ENCODE measurements around the gene SUN5. TPM values are rescaled to one million over a fixed set of nuclear protein-coding genes. Genes with fewer than 3 reads are reported as not detected.
"Not testable (repeated sequence)": the region's sequence is repeated elsewhere in the genome, so short reads cannot be mapped to it uniquely, and the experiment has no call there.

Gene SUN5, protein sequence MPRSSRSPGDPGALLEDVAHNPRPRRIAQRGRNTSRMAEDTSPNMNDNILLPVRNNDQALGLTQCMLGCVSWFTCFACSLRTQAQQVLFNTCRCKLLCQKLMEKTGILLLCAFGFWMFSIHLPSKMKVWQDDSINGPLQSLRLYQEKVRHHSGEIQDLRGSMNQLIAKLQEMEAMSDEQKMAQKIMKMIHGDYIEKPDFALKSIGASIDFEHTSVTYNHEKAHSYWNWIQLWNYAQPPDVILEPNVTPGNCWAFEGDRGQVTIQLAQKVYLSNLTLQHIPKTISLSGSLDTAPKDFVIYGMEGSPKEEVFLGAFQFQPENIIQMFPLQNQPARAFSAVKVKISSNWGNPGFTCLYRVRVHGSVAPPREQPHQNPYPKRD
- total RNA-seq (2014; rRNA removed; shearing (Covaris generic)) = not detected in 2 replicates

DNA sequence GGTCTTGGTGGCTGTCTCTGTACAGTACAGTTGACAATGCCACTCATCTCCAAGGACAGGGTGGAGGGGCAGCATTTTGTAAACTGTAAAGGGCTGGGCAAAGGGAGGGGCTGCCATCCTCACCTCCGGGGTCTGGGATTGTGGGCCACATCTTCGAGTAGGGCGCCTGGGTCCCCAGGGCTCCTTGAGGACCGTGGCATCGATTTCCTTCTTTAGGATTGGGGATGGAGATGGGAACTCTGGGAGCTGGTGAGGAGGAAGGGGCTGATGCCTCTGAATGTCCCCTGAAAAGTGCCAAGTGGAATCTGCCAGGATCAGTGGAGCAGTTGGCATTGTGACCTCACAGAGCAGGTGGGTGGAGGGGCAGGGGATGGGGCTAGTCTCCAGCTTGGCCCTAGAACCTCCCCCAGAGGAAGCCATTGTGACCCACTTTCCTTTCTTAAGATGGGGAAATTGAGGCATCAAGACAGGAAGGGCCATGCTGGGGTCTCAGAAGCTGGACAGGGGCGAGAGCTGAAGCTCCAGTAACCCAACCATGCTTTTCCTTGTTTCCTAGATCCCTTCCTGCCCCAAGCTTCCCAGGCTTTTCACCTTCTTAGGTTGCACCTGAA is at the start of gene SUN5:
SUN5 (minus strand) TSS at position 293 of the 611 bp plus-strand sequence; CDS start at position 200, 93 bp downstream.
- DNase-seq (ENCODE audit: low read depth) = no peak

DNA sequence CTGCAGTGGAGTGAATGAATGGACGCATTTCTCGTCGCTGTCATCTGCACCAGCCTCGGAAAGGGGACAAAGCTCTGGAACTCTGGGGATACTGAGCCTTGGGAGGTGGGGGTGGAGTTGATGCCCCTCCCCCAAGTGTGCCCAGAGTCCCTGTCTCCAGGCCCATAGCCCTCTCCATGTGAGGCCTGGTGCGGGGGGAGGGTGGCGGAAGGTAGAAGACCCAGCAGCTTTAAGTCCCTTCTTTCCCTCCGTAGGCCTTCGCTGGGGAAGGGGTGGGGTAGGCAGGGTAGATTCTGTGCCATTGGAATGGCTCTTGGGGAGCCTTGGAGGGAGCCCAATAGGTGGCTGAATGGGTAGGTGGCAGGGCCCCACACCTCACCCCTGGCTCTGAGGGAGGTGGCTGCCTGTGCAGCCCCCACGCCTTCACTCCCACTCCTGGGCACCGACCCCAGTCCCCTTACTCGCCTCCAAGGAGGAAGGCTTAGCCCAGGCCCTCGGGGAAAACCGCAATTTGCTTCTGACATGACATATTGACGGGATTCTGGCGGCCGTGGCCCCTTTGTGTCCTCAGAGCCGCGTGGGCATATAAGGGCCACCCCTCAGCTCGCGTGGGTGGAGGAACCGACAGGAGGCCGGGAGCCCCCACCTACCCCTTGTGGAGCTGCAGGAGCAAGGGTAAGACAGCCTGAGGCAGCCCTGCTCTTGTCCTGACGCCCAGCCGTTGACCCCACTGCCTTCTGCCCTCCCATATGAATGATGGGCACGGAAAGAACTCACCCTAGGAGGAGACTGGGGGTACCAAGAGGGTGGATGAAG is 49.3 kb upstream of the SUN5 start, which contains the start of gene BPIFB3:
BPIFB3 (plus strand) TSS at position 613 of the 816 bp plus-strand sequence. CDS start 1,533 bp downstream, outside the sequence.
- DNase-seq (ENCODE audit: low read depth) = no peak

DNA sequence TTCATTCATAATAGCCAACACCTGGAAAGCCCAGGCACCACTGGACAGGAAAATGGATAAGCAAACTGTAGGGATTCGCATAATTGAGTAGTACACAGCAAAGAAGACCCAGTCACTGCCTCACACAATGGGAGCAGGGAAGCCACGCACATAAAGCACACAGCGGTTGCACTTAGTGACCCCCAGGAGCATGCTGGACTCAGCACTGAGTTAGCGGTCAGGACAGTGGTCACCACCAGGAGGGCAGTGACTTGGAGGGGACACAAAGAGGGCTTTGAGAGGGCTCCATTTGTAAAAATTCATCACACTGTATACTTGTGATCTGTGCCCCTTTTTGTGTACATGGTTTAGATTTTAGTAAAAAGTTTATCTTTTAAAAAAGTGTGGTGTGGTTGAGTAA is 47.1 kb upstream of the SUN5 start:
- no peak for DNase-seq (ENCODE audit: low read depth)

DNA sequence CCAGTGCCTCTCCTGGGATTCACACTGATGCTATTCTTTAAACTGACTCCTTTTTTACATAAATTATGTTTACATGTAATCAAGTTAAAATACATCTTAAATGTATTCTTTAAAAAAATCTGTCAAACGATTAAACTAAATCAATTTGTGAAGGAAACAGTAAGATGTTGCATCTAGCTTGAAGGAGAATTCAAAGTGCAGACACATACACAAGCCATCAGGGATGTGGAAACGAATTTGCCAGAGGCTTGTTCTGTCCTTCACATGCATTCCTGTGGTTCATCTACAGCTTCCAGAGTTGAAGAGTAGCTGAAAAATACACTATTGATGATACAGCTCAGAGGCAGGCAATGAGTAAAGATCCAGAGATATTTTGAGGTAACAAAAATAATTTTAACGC is 42.2 kb upstream of the SUN5 start:
- peak; percentile 12 for DNase-seq (ENCODE audit: low read depth)

DNA sequence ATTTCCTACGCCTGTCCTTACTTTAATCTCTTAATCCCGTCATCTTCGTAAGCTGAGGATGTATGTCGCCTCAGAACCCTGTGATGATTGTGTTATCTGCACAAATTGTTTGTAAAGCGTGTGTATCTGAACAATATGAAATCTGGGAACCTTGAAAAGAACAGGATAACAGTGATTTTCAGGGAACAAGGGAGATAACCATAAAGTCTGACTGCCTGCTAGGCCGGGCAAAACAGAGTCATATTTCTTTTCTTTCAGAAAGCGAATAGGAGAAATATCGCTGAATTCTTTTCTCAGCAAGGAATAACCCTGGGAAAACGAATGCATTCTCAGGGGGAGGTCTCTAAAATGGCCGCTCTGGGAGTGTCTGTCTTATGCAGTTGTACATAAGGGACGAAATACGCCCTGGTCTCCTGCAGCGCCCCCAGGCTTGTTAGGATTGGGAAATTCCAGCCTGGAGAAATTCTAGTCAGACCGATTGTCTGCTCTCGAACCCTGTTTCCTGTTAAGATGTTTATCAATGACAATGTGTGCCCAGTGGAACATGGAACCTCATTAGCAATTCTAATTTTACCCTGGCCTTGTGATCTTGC is 41.0 kb upstream of the SUN5 start:
- DNase-seq (ENCODE audit: low read depth) = not testable (repeated sequence)

DNA sequence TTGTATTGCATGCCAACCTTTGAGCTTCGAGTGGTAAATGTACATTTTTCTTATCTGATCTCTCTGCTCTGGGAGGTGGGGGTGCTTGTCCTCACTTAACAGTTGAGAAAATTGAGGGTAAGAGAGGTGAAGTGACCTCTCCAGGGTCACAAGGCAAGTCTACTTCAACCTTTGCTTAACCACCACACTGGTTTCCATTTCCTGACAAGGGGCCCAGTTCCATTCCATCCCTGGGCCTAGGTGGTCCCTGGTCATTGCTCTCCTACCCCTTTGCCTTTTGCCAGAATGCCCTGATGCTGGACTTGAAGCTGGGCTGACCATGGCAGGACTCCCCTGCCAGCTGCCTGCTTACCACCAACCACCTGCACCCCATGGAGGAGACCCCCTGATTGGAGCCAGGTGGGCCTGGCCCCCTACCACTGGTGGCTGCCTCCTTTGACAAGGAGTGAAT is 39.5 kb upstream of the SUN5 start:
- DNase-seq (ENCODE audit: low read depth) = no peak

DNA sequence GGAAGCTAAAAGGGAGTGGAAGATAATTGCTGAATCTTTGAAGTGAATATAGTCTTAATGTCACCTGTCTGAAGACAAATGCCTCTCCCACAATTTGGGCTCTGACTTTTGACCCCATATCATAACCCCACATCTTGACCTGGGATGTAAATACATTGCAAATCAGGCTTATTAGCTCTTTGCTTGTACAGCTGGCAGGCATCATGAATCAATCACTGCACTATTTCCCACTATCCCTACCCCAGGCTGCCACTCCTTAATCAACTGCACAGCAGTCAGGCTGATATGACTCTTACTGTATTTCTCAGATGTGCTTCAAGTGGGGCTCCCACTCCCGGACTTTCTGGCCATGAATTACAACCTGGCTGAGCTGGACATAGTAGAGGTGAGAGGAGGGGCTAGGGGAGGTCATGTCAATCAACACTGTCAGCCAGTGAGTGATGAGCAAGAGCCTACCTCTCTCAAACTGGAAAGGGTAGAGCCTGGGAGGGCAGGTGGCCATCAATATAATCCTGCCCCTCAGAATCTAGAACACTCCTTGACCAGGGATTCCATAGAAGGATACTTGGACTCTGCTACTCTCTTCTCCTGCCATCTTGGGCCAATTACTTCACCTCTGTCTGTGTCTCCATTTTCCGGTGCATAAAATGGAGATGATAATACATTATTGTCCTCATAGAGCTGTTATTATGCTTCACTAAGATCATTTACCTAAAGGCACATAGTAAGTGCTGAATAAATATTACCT is 38.9 kb upstream of the SUN5 start:
- no peak for DNase-seq (ENCODE audit: low read depth)

DNA sequence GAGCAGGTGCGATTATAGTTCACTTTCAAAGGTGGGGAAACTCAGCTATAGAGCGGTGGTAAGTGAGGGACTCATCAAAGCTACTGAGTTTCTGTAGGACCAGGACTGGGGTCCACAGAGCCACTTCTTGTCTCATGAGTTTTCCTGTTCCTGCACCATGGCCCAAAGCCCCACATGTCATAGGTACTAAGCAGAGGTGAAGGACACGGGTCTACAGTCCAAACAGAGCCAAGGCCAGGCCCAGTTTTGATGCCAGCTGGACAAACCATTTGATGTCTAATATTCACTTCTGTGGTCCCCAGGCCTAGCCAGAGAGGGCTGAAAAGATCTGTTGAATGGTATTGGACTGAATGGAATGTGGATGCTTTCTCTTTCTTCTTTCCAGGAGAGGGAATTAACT is 38.2 kb upstream of the SUN5 start:
- no peak for DNase-seq (ENCODE audit: low read depth)

DNA sequence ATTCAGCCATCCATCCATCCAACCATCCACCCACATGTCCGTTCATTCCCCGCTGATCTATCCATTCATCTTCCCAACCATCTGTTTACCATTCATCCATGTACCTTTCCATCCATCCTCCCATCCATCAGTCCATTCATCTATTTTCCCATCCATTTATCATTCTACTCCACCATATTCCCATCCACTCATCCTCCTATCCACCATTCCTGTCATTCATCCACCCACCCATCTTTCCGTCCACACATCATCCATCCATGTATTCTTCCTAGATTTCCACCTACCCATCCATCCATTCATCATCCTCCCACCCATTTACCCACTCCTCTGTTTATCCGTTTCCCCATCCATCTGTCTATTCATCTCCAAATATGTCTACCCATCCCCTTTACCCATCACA is 34.0 kb upstream of the SUN5 start:
- DNase-seq (ENCODE audit: low read depth) = no peak

DNA sequence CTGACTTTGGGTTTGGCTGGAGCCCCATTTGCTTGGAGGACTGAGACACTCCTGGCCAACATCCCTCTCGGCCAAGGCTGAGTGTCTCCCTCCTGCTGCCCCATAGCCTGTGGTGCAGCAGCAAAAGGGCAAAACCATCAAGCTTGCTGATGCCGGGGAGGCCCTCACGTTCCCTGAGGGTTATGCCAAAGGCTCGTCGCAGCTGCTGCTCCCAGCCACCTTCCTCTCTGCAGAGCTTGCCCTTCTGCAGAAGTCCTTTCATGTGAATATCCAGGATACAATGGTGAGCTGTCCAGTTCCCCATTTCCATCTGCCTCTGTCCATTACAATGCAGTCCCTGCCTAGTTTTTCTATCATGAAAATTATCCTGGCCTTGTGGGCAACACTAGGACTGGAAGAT is 33.2 kb upstream of the SUN5 start:
- DNase-seq (ENCODE audit: low read depth) = no peak

DNA sequence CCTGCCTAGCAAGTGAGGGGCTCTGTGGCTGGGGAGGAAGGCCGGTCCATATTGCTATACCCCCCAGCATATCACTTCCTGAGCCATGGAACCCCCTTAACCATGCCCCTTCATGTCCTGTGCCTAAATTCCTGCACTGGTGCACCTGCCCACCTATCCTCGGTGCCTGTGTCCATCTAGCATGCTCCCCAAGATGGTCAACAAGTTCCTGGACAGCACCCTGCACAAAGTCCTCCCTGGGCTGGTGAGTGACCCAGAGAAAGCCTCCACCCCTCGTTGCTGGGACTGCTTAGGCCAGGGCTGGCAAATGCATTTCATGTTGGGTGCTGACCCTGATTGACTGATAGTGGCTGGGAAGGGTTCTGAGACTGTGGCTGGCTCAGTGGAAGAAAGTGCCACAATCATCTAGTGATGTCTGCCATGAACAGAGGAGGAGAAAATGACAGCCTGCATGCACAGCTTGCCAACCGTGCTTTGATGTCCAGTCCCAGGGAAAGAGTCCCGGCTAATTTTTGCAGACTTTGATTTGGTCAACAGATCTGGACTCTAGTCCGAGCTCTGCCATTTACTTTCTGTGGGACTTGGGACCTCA is 30.8 kb upstream of the SUN5 start:
- no peak for DNase-seq (ENCODE audit: low read depth)

DNA sequence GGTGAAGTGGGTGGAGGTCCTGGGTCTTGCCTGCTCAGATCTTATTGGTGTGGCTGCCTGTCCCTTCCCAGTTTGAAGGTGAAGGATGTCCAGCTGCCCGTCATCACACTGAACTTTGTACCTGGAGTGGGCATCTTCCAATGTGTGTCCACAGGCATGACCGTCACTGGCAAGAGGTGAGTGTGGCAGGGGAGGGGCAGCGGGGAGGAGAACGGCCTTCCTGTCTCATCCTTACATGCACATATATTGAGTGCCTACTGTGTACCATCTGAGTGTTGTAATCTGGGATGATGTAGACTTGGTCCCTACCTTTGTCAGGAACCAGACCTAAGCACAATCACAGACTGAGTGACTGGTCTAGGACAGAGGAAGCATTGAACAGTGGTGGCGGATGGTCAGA is 29.9 kb upstream of the SUN5 start:
- no peak for DNase-seq (ENCODE audit: low read depth)

DNA sequence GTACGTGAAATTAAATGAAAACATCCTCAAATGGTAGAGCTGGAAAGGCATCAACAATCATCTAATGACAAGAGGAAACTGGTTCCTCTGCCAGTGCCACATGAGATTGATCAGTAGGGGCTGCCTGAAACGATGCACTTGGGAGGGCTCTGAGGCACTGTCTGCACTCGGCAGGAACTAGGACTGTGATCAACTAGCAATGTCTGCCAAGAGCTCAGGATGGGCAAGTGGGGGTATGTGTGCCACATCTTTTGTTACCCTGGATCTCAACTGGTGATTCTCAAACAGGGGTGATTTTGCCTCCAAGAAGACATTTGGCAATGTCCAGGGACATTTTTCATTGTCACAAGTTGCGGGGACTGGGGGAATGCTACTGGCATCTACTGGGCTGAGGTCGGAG is 29.1 kb upstream of the SUN5 start:
- no peak for DNase-seq (ENCODE audit: low read depth)

DNA sequence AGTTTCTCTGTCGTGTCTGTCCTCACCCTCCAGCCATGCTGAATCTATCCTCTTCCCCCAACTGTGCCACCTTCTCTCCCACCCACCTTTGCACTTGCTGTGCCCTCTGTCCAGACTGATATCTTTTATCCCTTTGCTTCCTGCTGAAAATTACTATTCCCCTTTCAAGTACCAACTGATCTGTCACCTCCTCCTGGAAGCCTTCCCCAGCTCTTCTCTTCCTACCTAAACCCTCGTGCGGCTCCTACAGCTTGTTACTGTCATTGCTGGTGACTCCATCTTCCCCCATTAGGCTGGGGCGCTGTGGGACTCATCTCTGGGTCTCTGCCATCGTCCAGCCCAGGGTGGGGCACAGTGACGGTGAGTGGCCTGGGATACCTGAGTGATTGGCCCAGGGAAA is 28.3 kb upstream of the SUN5 start:
- DNase-seq (ENCODE audit: low read depth) = no peak

DNA sequence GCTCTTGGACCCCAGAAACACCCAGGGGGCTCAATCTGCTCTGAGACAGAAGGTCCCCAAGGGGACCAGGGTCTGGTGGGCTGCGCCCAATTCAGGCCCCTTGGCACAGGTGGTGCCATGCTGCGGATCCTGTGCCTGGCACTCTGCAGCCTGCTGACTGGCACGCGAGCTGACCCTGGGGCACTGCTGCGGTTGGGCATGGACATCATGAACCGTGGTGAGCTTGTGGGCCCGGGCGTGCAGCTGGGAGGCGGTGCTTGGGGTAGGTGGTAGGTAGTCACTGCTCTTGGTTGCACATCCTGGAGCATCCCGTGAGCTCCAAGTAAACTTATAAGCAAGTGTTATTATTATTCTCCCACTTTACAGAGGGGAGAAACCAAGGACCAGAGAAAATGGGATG is 27.3 kb upstream of the SUN5 start, which contains the start of gene BPIFB6:
BPIFB6 (plus strand) TSS at position 118 of the 400 bp plus-strand sequence; CDS start at position 118, 0 bp downstream.
- DNase-seq (ENCODE audit: low read depth) = peak; percentile 34

DNA sequence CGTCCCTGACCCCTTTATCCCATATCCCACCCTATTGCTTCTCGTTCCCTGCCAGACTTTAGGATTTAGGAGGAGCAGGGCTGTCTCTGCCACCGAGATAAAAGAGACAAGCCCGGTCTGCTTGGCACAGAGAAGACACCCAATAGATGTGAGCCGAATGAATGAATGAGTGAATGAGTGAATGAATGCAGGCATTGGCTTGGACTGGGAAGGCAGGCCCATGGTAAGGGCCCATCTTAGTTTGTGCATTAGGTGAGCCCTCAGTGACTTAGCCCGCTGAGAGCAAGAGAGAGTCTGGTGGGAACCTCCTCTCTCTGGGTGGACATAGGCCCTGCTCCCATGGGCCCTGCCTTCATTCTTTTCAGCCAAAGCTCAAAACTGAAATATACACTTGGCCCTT is 26.3 kb upstream of the SUN5 start:
- no peak for DNase-seq (ENCODE audit: low read depth)

DNA sequence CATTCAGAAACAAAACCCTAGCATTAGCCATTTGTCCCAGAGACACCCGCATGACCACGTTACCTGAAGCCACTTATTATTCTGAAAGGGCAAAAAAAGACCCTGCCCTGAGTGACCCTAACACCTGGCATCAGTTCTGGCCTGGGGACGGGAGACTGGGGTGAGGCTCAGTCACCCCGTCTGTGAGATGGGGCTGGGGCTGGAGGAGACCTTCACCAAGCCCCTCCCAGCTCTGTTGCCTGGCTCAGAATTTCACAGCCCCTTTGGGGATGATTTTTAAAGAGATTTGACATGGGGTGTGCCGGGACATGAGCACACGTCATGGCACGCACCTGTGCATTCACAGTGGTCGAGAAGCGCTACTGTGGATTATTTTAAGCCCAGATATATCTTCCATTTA is 25.8 kb upstream of the SUN5 start:
- no peak for DNase-seq (ENCODE audit: low read depth)

DNA sequence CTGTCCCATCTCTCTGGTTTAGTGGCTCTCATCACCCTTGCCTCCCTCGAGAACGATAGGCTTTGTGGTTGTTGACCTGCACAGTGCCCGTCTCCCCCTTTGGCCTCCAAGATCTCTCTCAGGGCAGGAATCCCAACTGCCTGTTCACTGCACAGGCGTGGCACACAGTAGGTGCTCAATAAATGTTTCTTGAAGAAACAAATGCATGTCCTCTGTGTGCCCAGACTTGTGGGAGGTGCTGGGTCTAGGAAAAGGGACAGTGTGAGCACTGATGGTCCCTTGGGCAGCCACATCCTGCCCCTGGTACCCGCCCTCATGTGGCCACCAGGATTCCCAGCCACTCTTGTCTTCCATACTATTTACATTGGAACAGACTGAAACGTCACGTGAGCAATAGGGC is 24.6 kb upstream of the SUN5 start:
- DNase-seq (ENCODE audit: low read depth) = no peak

DNA sequence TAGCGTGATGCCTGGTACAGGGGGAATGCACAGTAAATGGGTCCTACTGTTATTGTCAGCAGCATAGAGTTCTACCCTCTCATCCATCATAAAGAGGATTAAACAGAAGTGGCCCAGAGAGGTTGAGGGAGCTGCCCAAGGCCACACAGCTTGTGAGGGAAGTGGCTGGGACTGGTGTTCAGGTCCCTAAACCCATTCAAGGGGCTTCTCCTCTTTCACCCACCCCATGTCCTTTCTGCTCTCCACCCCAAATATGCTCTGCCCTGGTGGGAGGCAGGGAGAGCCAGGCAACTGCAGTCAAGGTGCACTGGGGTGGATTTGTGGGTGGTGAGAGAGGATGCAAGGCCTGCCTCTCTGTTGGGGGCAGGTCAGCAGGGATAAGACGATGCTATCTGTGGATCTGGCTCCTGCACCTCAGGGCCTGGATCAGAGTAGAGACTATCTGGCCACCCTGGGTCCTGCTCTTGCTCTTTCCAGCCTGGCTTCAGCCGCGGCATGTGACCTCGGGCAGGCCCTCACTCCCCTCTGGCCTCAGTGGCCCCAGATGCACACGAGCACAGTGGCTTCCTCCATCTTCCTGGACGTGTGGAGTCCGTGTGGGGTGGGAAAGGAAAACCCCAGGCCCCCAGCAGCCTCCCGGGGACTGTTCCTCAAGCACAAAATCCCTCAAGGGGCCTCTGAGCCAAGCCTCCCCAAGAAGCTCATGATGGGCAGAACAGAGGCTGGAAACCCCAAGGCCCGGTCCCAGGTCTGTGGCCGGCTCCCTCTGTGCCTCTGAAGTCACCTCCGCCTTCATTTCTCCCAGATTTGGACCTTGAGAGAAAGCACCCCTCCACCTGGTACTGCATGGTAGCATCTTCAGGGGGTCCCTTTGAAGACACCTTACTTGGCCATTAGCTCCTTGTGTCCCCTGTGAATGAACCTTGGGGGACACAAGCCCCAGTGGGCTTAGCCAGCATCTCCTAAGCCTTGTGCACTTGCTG is 23.8 kb upstream of the SUN5 start:
- DNase-seq (ENCODE audit: low read depth) = no peak

Data from M059J (cell line).